ENCODE results near the gene KLK8.
"Not testable (repeated sequence)": the region's sequence is repeated elsewhere in the genome, so short reads cannot be mapped to it uniquely, and the experiment has no call there.

KLK8 gene

GRCh38 chr19:51018745-51019543 is 17.5 kb upstream of the KLK8 start:
- DNase-seq (ENCODE audit: low read depth in 2 of 2): no peak

GRCh38 chr19:51016798-51017683 is 15.6 kb upstream of the KLK8 start:
- DNase-seq (ENCODE audit: low read depth in 2 of 2): no peak

- no peak for DNase-seq (ENCODE audit: low read depth in 2 of 2)
These were observed 14.4 kb upstream of the KLK8 start for GRCh38 chr19:51015691-51016267.

GRCh38 chr19:51014242-51014641 is 12.8 kb upstream of the KLK8 start:
- DNase-seq (ENCODE audit: low read depth in 2 of 2): no peak

GRCh38 chr19:51012661-51013190 is 11.3 kb upstream of the KLK8 start:
- no peak for DNase-seq (ENCODE audit: low read depth in 2 of 2)

GRCh38 chr19:51010066-51010795 is 8.8 kb upstream of the KLK8 start:
- no peak for DNase-seq (ENCODE audit: low read depth in 2 of 2)

GRCh38 chr19:51009061-51009891 is 7.9 kb upstream of the KLK8 start:
- DNase-seq (ENCODE audit: low read depth in 2 of 2): no peak

GRCh38 chr19:51007488-51007887 is 6.1 kb upstream of the KLK8 start:
- DNase-seq (ENCODE audit: low read depth in 2 of 2): no peak

GRCh38 chr19:51006406-51006805 is 5.0 kb upstream of the KLK8 start:
- DNase-seq (ENCODE audit: low read depth in 2 of 2): no peak

GRCh38 chr19:51005248-51005647 is 3.8 kb upstream of the KLK8 start:
- DNase-seq (ENCODE audit: low read depth in 2 of 2): no peak

- no peak for DNase-seq (ENCODE audit: low read depth in 2 of 2)
These were observed 1.9 kb upstream of the KLK8 start for GRCh38 chr19:51003316-51003715.

- DNase-seq (ENCODE audit: low read depth in 2 of 2): no peak
These were observed 1.3 kb upstream of the KLK8 start for GRCh38 chr19:51002542-51003311.

GRCh38 chr19:51002089-51002532 is 707 bp upstream of the KLK8 start:
- DNase-seq (ENCODE audit: low read depth in 2 of 2): no peak

GRCh38 chr19:51000981-51001380 is 423 bp downstream of the KLK8 start:
- DNase-seq (ENCODE audit: low read depth in 2 of 2): no peak

GRCh38 chr19:51000426-51000825 is 978 bp downstream of the KLK8 start:
- no peak for DNase-seq (ENCODE audit: low read depth in 2 of 2)

- no peak for DNase-seq (ENCODE audit: low read depth in 2 of 2)
These were observed 2.7 kb downstream of the KLK8 start for GRCh38 chr19:50998686-50999085.

GRCh38 chr19:50998061-50998460 is 3.3 kb downstream of the KLK8 start:
- DNase-seq (ENCODE audit: low read depth in 2 of 2): no peak

GRCh38 chr19:50994129-50994528 is 7.3 kb downstream of the KLK8 start:
- DNase-seq (ENCODE audit: low read depth in 2 of 2): no peak

- DNase-seq (ENCODE audit: low read depth in 2 of 2): no peak
These were observed 8.8 kb downstream of the KLK8 start for GRCh38 chr19:50992666-50993035.

- DNase-seq (ENCODE audit: low read depth in 2 of 2): not testable (repeated sequence)
These were observed 17.0 kb downstream of the KLK8 start for GRCh38 chr19:50984416-50984815.
